A549 (cell line): ENCODE measurements around the gene CRYBG3. TPM values are rescaled to one million over a fixed set of nuclear protein-coding genes. Genes with fewer than 3 reads are reported as not detected.
A peak's percentile ranks its signal among the peaks of the same experiment; 100 is the strongest.

Source experiments
- ATAC-seq, 2 experiments: fragments of 200-7000 bp in 1 of 2; fragments of >200 bp in 1 of 2; cut with Nextera tagmentation in 1 of 2; cut with Tn5 transposase in 1 of 2; 3 replicates each; pipeline versions ENCODE4 v1.8.0 to v1.9.1; 2018 to 2020; ENCODE audit warnings: mild to moderate bottlenecking in 1 of 2, moderate library complexity in 1 of 2
- CTCF ChIA-PET: fragments of 300-600 bp; sonication (Branson Sonifier 250); formaldehyde crosslinking; extraction: SDS; loops from one replicate; lab custom pipeline; 2021; ENCODE audit warnings: antibody characterized with exemption, inconsistent platforms; lab: Yijun Ruan, JAX
- POLR2A ChIA-PET: fragments of 350-600 bp; formaldehyde crosslinking; extraction: SDS; loops from one replicate; lab custom pipeline; 2021; ENCODE audit warnings: antibody characterized with exemption, inconsistent platforms; lab: Yijun Ruan, JAX
- DNase-seq, 2 experiments: peaks; one replicate each; pipeline versions ENCODE4 v3.0.0 to v3.0.0-alpha.2; 2011 to 2016; ENCODE audit warnings: low read depth in 1 of 2, low spot score in 1 of 2
- FAIRE-seq: peaks from 2 replicates; lab custom pipeline; 2011; peaks lifted over from hg19 to GRCh38; lab: Jason Lieb, UNC
- H3K27ac ChIP-seq, 2 experiments: fragments of >200 bp; sonication (Bioruptor Twin); formaldehyde crosslinking; 3 replicates each; pipeline ENCODE4 v1.5.1; 2016 to 2017
- H3K4me1 ChIP-seq: fragments of >200 bp; sonication (Bioruptor Twin); formaldehyde crosslinking; 3 replicates; pipeline ENCODE4 v1.6.1; 2016
- H3K4me2 ChIP-seq: fragments of >200 bp; sonication (Bioruptor Twin); formaldehyde crosslinking; 3 replicates; pipeline ENCODE4 v1.6.1; 2016
- H3K4me3 ChIP-seq: fragments of >200 bp; sonication (Bioruptor Twin); formaldehyde crosslinking; 3 replicates; pipeline ENCODE4 v1.5.1; 2016
- H3K9me3 ChIP-seq: fragments of >200 bp; sonication (Bioruptor Twin); formaldehyde crosslinking; 3 replicates; pipeline ENCODE4 v1.6.1; 2016
- CBX2 ChIP-seq: fragments of 200-600 bp; sonication (generic); IDR thresholded peaks from 2 replicates; pipeline ENCODE4 v1.6.1; 2016; ENCODE audit warnings: low read depth, mild to moderate bottlenecking, borderline replicate concordance
- CEBPB ChIP-seq, 2 experiments: fragments of >200 bp in 1 of 2; sonication (Bioruptor Twin) in 1 of 2; formaldehyde crosslinking in 1 of 2; IDR thresholded peaks; 2 replicates each; pipeline ENCODE4 v1.6.1; 2012 to 2016
- CHD2 ChIP-seq: fragments of 150-350 bp; IDR thresholded peaks from 2 replicates; pipeline ENCODE4 v1.6.1; 2014; ENCODE audit warnings: low read length; ENCODE audit not compliant: partially characterized antibody
- CTCF ChIP-seq: fragments of >200 bp; sonication (Bioruptor Twin); formaldehyde crosslinking; IDR thresholded peaks from 3 replicates; pipeline ENCODE4 v1.5.1; 2016
- EHMT2 ChIP-seq: fragments of 200-600 bp; sonication (generic); IDR thresholded peaks from 2 replicates; pipeline ENCODE4 v1.6.1; 2016; ENCODE audit warnings: antibody characterized with exemption, low read depth, mild to moderate bottlenecking, moderate library complexity
- ESRRA ChIP-seq: fragments of 150-350 bp; IDR thresholded peaks from 2 replicates; pipeline ENCODE4 v1.6.1; 2014; ENCODE audit warnings: mild to moderate bottlenecking, low read length, borderline replicate concordance
- FOSL2 ChIP-seq, 2 experiments: fragments of 450-650 bp in 1 of 2; fragments of >200 bp in 1 of 2; sonication (Bioruptor Twin) in 1 of 2; formaldehyde crosslinking; IDR thresholded peaks; 2 replicates each; pipeline versions ENCODE4 v1.5.0 to v1.6.1; 2016 to 2020; ENCODE audit warnings: mild to moderate bottlenecking in 1 of 2, moderate library complexity in 1 of 2
- JUN ChIP-seq, 2 experiments: fragments of >200 bp; sonication (Bioruptor Twin); formaldehyde crosslinking; IDR thresholded peaks; 2 replicates in 1 of 2; 3 replicates in 1 of 2; pipeline ENCODE4 v1.6.1; 2016 to 2017
- JUNB ChIP-seq: fragments of >200 bp; sonication (Bioruptor Twin); formaldehyde crosslinking; IDR thresholded peaks from 2 replicates; pipeline ENCODE4 v1.6.1; 2016
- KDM1A ChIP-seq: fragments of 200-600 bp; sonication (generic); IDR thresholded peaks from 2 replicates; pipeline ENCODE4 v1.6.1; 2016; ENCODE audit warnings: low read depth, mild to moderate bottlenecking
- NFE2L2 ChIP-seq: fragments of 150-350 bp; conservative IDR thresholded peaks from 2 replicates; pipeline ENCODE4 v1.6.1; 2014; ENCODE audit warnings: low read length
- NR3C1 ChIP-seq: fragments of >200 bp; sonication (Bioruptor Twin); formaldehyde crosslinking; IDR thresholded peaks from 3 replicates; pipeline ENCODE4 v1.6.1; 2017
- PBX3 ChIP-seq: IDR thresholded peaks from 2 replicates; pipeline ENCODE4 v1.6.1; 2012
- PHF8 ChIP-seq: fragments of 200-600 bp; sonication (generic); IDR thresholded peaks from 2 replicates; pipeline ENCODE4 v1.6.1; 2016; ENCODE audit warnings: low read depth, mild to moderate bottlenecking, antibody characterized with exemption, moderate library complexity, borderline replicate concordance
- POLR2AphosphoS2 ChIP-seq: conservative IDR thresholded peaks from 2 replicates; pipeline ENCODE4 v1.6.1; 2012; ENCODE audit warnings: low read length, improper control_type of control experiment, inconsistent platforms
- RARB ChIP-seq: fragments of 250-450 bp; sonication (Bioruptor Pico); IDR thresholded peaks from 2 replicates; pipeline ENCODE4 v1.8.0; 2021; ENCODE audit warnings: mild to moderate bottlenecking, moderate library complexity
- RFX5 ChIP-seq: fragments of 450-650 bp; IDR thresholded peaks from 2 replicates; pipeline ENCODE4 v1.7.1; 2014; ENCODE audit warnings: antibody characterized with exemption, mild to moderate bottlenecking, moderate library complexity
- SREBF2 ChIP-seq: fragments of 450-650 bp; IDR thresholded peaks from 2 replicates; pipeline ENCODE4 v1.6.1; 2014; ENCODE audit warnings: mild to moderate bottlenecking, moderate library complexity
- TFCP2L1 ChIP-seq: fragments of 250-450 bp; sonication (Bioruptor Pico); IDR thresholded peaks from 2 replicates; pipeline ENCODE4 v1.5.0; 2021; ENCODE audit warnings: mild to moderate bottlenecking
- USF2 ChIP-seq: fragments of 450-650 bp; IDR thresholded peaks from 2 replicates; pipeline ENCODE4 v1.6.1; 2014; ENCODE audit warnings: antibody characterized with exemption
- ZNF302 ChIP-seq: fragments of 250-450 bp; sonication (Bioruptor Pico); IDR thresholded peaks from 2 replicates; pipeline ENCODE4 v1.9.0; 2021; ENCODE audit warnings: inconsistent platforms, mild to moderate bottlenecking, moderate library complexity
- WGBS: methylation state at CpG from one replicate; pipeline ENCODE4 v1.1.6; 2017; ENCODE audit errors: missing lambda C conversion rate; 5-methylcytosine and 5-hydroxymethylcytosine counted together
- polyA plus RNA-seq, 4 experiments: library from polyadenylated mRNA; depleted of rRNA in 3 of 4; stranded (reverse); fragments of >200 nt; fragmentation: RNase III in 1 of 4; extraction: RNeasy Plus Mini Kit Qiagen cat#74134 plus additional on column Dnase treatment in 1 of 4; gene quantifications; 2 replicates in 3 of 4; 3 replicates in 1 of 4; pipeline ENCODE4 v1.2.3, GENCODE V29; 2011 to 2017
- TF ChIP-seq, protein P1 (sequence below): fragments of >200 bp; sonication (Bioruptor Twin); formaldehyde crosslinking; IDR thresholded peaks from 2 replicates; pipeline ENCODE4 v1.6.1; 2016

CRYBG3 gene
- polyA plus RNA-seq, 2 of the 4 experiments (the other 2 are of a cell fraction): 3.6 to 8.7 TPM

DNA sequence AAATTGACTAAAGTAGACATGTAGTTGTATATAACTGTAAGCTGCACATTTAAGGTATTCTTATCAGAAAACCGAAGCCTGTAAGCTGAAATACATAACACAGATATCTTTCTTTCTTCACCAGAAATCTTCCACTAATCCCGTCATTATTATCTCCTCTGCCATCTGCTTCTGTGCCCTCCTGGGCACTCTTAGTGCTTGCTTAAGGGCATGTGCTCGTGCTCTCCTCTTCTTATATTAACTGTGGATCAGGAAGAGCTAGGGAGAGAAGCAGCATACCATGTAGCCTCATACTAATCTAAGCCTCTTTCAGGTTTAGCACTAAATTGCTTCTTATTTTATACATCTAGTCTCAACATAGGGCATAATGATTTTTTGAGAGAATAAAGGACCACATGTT lies 89.6 kb downstream of the CRYBG3 start (continued):
- TF ChIP-seq PHF8 (no peak), ESRRA (no peak), USF2 (no peak)

DNA sequence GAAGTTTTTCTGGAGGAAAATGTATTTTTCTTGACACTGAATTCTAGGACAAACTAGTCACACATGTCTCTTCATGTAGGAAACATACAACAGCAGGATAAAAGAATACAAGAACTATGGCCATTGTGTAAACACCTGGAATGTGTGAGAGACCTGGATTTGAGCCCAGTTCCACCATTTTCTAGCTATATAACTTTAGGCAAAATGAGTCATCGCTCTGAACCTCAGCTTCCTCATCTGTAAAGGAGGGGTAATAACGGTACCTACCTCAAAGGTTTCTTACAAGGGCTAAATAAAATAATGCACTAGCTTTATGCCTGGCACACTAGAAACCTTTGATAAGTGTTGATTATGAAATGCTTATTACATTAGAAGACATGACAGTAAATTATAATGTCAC lies 92.6 kb downstream of the CRYBG3 start:
- DNase-seq (peak in 1 of 2 experiments; percentile 17), ATAC-seq (no peak), FAIRE-seq (peak; percentile 7)
- Histone ChIP-seq H3K4me3 (no peak overlapping the region), H3K9me3 (no peaks in the 10 kb centered on the region), H3K4me2 (peak overlapping the region; percentile 15; the same call in 1 of the 3 replicates), H3K27ac (no peak overlapping the region), H3K4me1 (peaks cover 15% of the 10 kb centered on the region; the same call in 2 of the 3 replicates)
- WGBS: 57% methylated on average over 2 of the region's 2 CpGs
- POLR2A ChIA-PET: no interaction called here
- TF ChIP-seq RFX5 (no peak), FOSL2 (IDR thresholded peaks at IDR 0.05) (no peak; the same call in 1 of the 2 replicates), FOSL2 (CRISPR knock-in tag; IDR thresholded peaks at IDR 0.05) (peak; percentile 68), JUNB (0 out of 2 replicates have a peak, but pooled peaks have one; percentile 8)
- CTCF ChIA-PET: no interaction called here

DNA sequence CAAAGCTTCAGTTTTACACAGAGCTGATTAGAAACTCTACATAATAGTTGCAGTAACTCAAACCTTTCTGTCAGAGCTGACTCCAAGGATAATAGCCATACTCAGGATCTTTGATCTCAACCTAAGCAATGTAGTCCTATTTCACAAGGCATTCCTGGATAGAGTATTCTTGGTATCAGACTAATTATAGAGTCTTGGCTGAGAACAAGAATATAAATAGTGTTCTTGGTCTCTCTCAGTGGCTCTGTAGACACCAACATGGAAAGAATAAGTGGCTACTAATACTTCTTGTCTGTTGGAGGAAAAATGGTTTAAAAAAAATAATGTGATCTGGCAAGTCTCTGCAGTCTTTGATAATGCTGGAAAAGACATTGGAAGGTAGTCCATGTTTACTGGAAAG lies 94.8 kb downstream of the CRYBG3 start:
- FAIRE-seq: no peak
- CTCF ChIA-PET: no interaction called here
- POLR2A ChIA-PET: no interaction called here
- no peak for TF ChIP-seq SREBF2
- TF ChIP-seq ZNF302 (CRISPR knock-in tag): no peak
- TF ChIP-seq JUN (IDR thresholded peaks at IDR 0.05): no peak
- no peak for TF ChIP-seq PHF8
- TF ChIP-seq EHMT2: no peak
- TF ChIP-seq PBX3: no peak
- no peak for TF ChIP-seq TFCP2L1
- TF ChIP-seq NFE2L2: no peak
- TF ChIP-seq CBX2: no peak
- TF ChIP-seq, protein P1, sequence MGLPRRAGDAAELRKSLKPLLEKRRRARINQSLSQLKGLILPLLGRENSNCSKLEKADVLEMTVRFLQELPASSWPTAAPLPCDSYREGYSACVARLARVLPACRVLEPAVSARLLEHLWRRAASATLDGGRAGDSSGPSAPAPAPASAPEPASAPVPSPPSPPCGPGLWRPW: no peak
- no peak for TF ChIP-seq NR3C1
- TF ChIP-seq KDM1A: no peak
- no peak for TF ChIP-seq POLR2AphosphoS2
- TF ChIP-seq CHD2: no peak
- TF ChIP-seq RARB (CRISPR knock-in tag): no peak
- no peak for TF ChIP-seq FOSL2 (IDR thresholded peaks at IDR 0.05)
- TF ChIP-seq FOSL2 (CRISPR knock-in tag; IDR thresholded peaks at IDR 0.05): no peak
- no peak for TF ChIP-seq CTCF
- no peak for TF ChIP-seq CEBPB (IDR thresholded peaks at IDR 0.05)
- TF ChIP-seq, all 56 proteins: peak for 0
- no peak overlapping the region for H3K27ac ChIP-seq
- no peaks in the 10 kb centered on the region for H3K9me3 ChIP-seq
- ATAC-seq: no peak
- peaks cover 11% of the 10 kb centered on the region; the same call in 2 of the 3 replicates for H3K4me1 ChIP-seq
- H3K4me3 ChIP-seq: no peak overlapping the region
- no peak overlapping the region for H3K4me2 ChIP-seq
- no peak for DNase-seq
